Body of pancreas (tissue), 4 donors: ENCODE data around the gene SALL4. TPM values are rescaled to one million over a fixed set of nuclear protein-coding genes. Genes with fewer than 3 reads are reported as not detected.

Source experiments
- ATAC-seq: fragments of 150-250 bp; one replicate; pipeline ENCODE4 v1.9.1; 2016
- DNase-seq, 4 donors: peaks; one replicate each; pipeline ENCODE4 v3.0.0-alpha.2; 2019
- H3K27ac ChIP-seq, 4 donors: fragments of 200-600 bp; sonication (generic); 1 replicate in 3 of 4; 2 replicates in 1 of 4; pipeline versions ENCODE4 v1.5.1 to v1.6.1; 2016 to 2019; ENCODE audit warnings: mild to moderate bottlenecking in 1 of 4, mixed read lengths in 1 of 4, moderate library complexity in 1 of 4
- H3K27me3 ChIP-seq, 2 donors: fragments of 200-600 bp; sonication (generic); one replicate each; pipeline ENCODE4 v1.6.0; 2016; ENCODE audit warnings: mild to moderate bottlenecking in 1 of 2
- H3K36me3 ChIP-seq, 2 donors: fragments of 200-600 bp; sonication (generic); replicated peaks in 1 of 2; 2 replicates each; pipeline ENCODE4 v1.5.1; 2016; ENCODE audit warnings: low read depth in 2 of 2; ENCODE audit not compliant: insufficient read depth in 1 of 2
- H3K4me1 ChIP-seq: fragments of 200-600 bp; sonication (generic); one replicate; pipeline ENCODE4 v1.6.0; 2016
- H3K4me3 ChIP-seq, 2 donors: fragments of 200-600 bp; sonication (generic); 1 replicate in 1 of 2; 2 replicates in 1 of 2; pipeline ENCODE4 v1.5.1; 2016 to 2019
- H3K9me3 ChIP-seq, 3 donors: fragments of 200-600 bp; sonication (generic); 1 replicate in 2 of 3; 2 replicates in 1 of 3; pipeline ENCODE4 v1.5.1; 2016
- POLR2A ChIP-seq, 3 donors: fragments of 450-650 bp; IDR thresholded peaks; one replicate each; pipeline ENCODE4 v1.6.1; 2016; ENCODE audit warnings: antibody characterized with exemption in 3 of 3, mild to moderate bottlenecking in 2 of 3
- WGBS, 2 donors: methylation state at CpG; one replicate each; pipeline ENCODE4 v1.1.5; 2017; 5-methylcytosine and 5-hydroxymethylcytosine counted together
- intact Hi-C: fragments of 100-400 bp; cut with DNase I; formaldehyde crosslinking; loops from one replicate; pipeline ENCODE4 v1.15.1; 2023
- total RNA-seq, 2 donors: library from RNA; depleted of rRNA; stranded (reverse); fragments of >200 nt; gene quantifications; one replicate each; pipeline ENCODE4 v1.1.0, GENCODE V29; 2016
- TF ChIP-seq, protein P1 (sequence below), 7 experiments: fragments of 450-650 bp in 4 of 7; fragments of 200-600 bp in 3 of 7; sonication (generic) in 3 of 7; IDR thresholded peaks; one replicate each; pipeline ENCODE4 v1.5.1; 2016 to 2019; ENCODE audit warnings: antibody characterized with exemption in 7 of 7

Gene SALL4
- total RNA-seq, 2 donors from 2014 or later: 1.6 to 5.9 TPM

DNA sequence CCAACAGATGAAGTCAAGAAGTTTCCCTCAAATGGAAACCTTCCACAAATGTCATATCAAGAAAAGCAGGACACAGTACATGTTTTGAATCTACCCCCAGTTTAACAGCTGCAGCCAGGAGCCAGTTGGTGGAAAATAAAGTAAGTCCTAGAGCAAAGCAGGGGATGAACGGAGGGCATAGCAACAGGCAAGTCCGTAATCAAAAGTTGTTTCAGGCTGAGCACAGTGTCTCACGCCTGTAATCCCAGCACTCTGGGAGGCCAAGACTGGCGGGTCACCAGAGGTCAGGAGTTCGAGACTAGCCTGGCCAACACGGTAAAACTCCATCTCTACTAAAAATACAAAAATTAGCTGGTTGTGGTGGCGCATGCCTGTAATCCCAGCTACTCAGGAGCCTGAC lies 2.4 kb upstream of the SALL4 start:
- peaks cover 20% of the 10 kb centered on the region for H3K4me1 ChIP-seq
- no peak for DNase-seq
- peaks cover 0 to 7% of the 10 kb centered on the region in 2 donors for H3K27me3 ChIP-seq
- no peaks in the 10 kb centered on the region for H3K9me3 ChIP-seq
- 77 to 86% methylated on average over 7 of the region's 7 CpGs for WGBS, 2 donors
- H3K4me3 ChIP-seq: no peak overlapping the region
- no peak for ATAC-seq
- H3K36me3 ChIP-seq: no peaks in the 10 kb centered on the region
- H3K27ac ChIP-seq: no peak overlapping the region
- TF ChIP-seq, protein P1, sequence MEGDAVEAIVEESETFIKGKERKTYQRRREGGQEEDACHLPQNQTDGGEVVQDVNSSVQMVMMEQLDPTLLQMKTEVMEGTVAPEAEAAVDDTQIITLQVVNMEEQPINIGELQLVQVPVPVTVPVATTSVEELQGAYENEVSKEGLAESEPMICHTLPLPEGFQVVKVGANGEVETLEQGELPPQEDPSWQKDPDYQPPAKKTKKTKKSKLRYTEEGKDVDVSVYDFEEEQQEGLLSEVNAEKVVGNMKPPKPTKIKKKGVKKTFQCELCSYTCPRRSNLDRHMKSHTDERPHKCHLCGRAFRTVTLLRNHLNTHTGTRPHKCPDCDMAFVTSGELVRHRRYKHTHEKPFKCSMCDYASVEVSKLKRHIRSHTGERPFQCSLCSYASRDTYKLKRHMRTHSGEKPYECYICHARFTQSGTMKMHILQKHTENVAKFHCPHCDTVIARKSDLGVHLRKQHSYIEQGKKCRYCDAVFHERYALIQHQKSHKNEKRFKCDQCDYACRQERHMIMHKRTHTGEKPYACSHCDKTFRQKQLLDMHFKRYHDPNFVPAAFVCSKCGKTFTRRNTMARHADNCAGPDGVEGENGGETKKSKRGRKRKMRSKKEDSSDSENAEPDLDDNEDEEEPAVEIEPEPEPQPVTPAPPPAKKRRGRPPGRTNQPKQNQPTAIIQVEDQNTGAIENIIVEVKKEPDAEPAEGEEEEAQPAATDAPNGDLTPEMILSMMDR (IDR thresholded peaks at IDR 0.05): no peak
- TF ChIP-seq POLR2A (IDR thresholded peaks at IDR 0.05): no peak
- intact Hi-C loops: no loop called here

DNA sequence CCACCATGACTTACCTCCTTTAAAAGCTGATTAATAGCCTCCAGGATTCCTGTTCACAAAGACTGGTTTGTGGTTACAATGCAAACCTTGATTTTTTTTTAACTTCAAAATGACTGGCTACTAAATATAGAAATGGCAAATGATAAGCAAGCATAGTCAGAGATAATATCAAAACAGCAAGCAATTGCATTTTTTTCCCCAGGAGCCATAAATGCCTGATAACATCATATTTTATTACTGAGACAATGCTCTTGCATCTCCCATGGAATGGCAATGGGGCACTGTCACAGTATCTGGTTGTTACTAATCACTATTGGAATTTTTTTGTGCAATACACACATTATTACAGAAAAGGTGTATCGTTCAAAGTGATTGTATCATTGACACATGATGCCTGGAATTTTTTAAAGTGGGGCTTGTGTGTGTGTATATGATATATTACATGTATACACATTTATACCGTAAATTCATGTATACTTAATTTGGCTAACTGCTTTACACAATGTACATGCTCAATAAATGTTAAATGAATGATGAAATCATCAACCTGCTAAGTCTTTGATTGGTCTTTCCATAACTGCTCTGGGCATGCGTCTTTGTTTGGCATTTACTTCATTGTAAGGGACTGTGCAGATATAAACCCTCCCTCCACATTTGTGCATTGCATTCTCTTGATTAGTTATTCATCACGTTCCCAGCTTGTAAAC lies 980 bp upstream of the SALL4 start:
- 68 to 70% methylated on average over 4 of the region's 4 CpGs for WGBS, 2 donors
- no peak overlapping the region for H3K27ac ChIP-seq
- intact Hi-C loops: no loop called here

DNA sequence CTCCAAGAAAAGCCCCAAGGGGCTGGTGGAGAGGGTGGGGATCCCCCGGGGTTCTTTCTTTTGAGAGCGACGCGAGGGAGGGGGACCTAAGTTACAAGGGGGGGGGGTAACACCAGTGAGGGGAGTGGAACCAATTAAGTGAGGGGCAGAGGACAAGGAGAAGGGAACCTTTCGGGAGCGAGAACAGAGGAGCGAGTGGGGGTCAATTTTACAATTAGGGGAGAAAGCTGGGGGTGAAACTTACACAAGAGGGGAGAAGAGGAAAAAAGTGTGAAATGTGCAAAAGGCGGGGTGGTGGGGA lies 548 bp downstream of the SALL4 start:
- ATAC-seq: no peak
- TF ChIP-seq, protein P1 (IDR thresholded peaks at IDR 0.05): no peak
- no peak for TF ChIP-seq POLR2A (IDR thresholded peaks at IDR 0.05)
- Histone ChIP-seq H3K4me1 (peaks cover 20% of the 10 kb centered on the region), H3K4me3 (peak overlapping the region; percentile 16 to 44), H3K9me3 (no peaks in the 10 kb centered on the region), H3K27ac (peak overlapping the region in 3 of 4 donors; percentile 68 to 80 (median 77)), H3K27me3 (peaks cover 0 to 7% of the 10 kb centered on the region in 2 donors), H3K36me3 (no peaks in the 10 kb centered on the region)
- intact Hi-C loops: no loop called here
- DNase-seq: no peak
- WGBS, 2 donors: 4 to 10% methylated on average over 8 of the region's 8 CpGs

More for the DNA sequence above, 980 bp upstream of the SALL4 start:
- no peak for DNase-seq
- Histone ChIP-seq H3K36me3 (no peaks in the 10 kb centered on the region), H3K27me3 (peaks cover 0 to 7% of the 10 kb centered on the region in 2 donors), H3K4me3 (no peak overlapping the region), H3K4me1 (peaks cover 20% of the 10 kb centered on the region), H3K9me3 (no peaks in the 10 kb centered on the region)
- no peak for ATAC-seq
- TF ChIP-seq POLR2A (IDR thresholded peaks at IDR 0.05): no peak
- TF ChIP-seq, protein P1 (IDR thresholded peaks at IDR 0.05): no peak

DNA sequence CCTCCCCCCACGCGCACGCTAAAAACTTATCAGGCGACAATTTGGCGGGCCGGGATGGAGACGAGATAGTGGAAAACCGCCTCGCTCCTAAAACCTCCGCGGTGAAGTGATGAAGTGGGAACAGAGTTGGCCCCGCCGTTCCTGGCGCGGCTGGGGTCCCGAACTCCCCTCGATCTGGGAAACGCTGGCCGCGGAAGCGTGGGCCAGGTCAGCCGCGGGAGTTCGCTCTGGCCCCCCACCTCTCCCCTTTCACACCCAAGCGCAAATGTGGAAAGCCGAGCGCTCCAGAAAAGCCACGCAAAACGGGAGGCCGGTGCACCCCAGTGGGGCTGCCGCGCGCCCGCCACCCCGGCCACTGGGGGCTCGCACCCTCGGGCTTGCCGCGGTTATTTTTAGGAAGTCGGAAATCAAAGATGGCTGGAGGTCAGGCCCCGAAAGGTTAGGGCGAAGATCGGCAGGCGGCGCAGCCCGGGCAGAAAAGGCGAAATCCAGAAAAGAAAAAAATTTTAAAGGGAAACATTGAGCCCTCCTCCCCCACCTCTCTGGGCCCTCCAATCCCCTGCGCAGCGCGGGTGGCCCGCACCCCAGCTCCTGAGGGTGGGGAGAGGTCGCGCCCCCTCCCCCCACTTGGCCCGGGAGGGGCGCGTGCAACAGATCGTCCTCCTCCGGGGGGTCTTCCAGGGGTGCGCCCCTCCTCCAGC lies 1.0 kb downstream of the SALL4 start:
- DNase-seq (no peak), ATAC-seq (peak; percentile 38)
- WGBS, 2 donors: 0 to 3% methylated on average over 17 to 59 of the region's 59 CpGs

More for the DNA sequence above, 1.0 kb downstream of the SALL4 start:
- Histone ChIP-seq H3K4me1 (peaks cover 20% of the 10 kb centered on the region), H3K9me3 (no peaks in the 10 kb centered on the region), H3K4me3 (peak overlapping the region; percentile 16 to 44), H3K27me3 (peaks cover 0 to 7% of the 10 kb centered on the region in 2 donors), H3K36me3 (no peaks in the 10 kb centered on the region), H3K27ac (peak overlapping the region in 3 of 4 donors; percentile 68 to 80 (median 77))
- intact Hi-C loops: no loop called here
- TF ChIP-seq, protein P1 (IDR thresholded peaks at IDR 0.05): peak in 2 of 7 experiments; percentile 6 to 14
- TF ChIP-seq POLR2A (IDR thresholded peaks at IDR 0.05): peak in 1 of 3 donors; percentile 9
